GM18498 (cell line): ENCODE results near the gene FAM83G.

Experiments used
- ATAC-seq: cut with Tn5 transposase; IDR thresholded peaks from one replicate; pipeline ENCODE4 v1.9.1; 2021; ENCODE audit warnings: mild to moderate bottlenecking, moderate library complexity; ENCODE audit not compliant: unreplicated experiment

Gene FAM83G

DNA sequence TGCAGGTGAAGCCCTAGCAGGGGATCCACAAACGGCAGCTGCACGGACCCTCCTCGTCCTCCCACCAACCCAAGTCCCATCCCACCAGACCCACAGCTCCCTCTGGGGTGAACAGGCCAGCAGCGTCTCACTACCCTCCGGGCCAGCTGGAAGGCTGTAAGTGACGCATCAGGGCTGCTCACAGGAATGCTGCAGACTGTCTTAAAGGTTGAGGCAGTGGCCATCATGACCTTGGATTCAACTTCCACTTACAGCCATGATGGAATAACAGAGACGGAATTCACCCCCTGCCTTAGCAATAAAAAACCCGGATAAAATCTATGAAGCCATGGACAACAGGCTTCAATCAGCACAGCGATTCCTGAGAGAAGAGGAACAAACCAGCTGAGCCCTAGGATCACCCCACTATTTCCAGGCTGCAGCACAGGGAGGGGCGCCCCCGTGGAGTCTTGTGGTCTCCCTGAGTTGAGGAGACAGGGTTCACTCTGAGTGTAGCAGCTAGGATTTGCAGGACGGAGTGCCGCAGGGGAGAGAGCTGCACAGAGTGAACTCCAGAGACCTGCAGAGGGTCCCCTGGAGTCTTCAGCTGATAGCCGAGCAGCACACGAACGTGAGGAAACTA, 10.5 kb downstream of the FAM83G start:
- no peak for ATAC-seq

DNA sequence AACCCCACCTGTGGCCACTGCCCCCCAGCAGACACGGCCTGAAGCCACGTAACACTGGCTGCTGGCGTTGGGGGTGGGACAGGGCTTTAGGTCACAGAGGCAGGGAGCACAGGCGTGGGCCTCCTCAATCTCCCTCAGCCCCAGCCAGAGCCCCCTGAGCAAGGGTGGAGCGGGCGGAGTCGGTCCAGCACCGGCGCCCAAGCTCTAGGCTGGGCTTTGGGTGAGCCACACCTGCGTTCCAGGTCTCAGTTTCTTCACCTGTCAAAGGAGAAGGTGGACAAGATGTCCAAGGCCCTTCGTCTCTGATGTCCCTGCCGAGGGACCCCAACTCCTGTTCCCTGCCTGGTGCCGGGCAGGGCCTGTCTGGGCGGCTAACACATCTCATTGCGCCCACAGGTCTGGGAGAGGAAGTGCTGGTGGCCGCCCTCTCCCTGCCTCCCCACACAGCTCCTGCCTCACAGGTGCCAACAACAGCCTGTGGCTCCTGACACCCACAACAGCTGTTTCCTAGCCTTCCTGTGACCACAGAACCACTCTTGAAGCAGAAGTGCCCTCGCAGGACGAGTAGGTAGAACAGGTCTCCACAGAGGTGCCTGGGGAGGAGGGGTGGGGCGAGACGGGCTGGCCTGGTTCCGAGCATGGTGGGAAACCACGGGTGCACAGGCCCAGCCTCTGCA, 12.0 kb downstream of the FAM83G start:
- ATAC-seq, result no peak

GRCh38 chr17:18991531-18992315, 12.8 kb downstream of the FAM83G start:
- no peak for ATAC-seq

DNA sequence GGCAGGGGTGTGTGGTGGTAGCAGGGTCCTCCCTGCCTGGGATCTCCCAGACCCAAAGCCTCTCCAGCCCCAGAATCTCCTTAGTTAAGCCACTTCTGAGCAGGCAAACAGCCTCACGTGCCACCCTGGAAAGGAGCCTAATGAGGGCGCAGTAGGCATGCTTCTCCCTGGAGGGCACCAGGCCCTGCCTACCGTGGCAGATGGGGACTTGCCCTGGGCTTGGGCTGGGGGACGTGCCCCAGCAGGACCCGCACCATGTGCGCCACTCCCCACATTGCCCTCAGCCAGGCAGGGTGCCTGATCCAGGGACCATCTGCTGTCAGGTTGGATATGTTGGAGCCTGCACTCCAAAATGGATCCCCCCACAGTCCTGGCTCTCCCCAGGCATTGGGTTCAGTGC, 14.2 kb downstream of the FAM83G start:
- ATAC-seq, result no peak

- no peak for ATAC-seq
These were observed 15.9 kb downstream of the FAM83G start for GRCh38 chr17:18988546-18989173.

- ATAC-seq, result no peak
These were observed 16.6 kb downstream of the FAM83G start for GRCh38 chr17:18987862-18988545.

DNA sequence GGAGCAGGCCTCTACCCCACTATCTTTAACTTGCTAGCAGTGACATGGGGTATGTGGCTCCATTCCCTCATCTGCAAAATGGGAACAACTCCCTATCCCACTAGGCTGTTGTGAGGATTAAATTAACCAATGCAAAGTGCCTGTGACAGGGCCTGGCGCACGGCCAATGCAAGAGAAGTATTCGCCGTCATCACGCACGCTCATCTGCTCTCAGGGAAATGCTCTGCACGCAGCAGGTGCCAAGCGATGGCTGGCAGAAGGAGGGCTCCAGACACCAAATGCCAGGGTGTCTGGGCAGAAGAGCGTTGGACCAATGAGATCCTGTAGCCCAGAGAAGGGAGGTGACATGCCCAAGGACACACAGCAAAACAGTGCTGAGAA, 17.3 kb downstream of the FAM83G start:
- ATAC-seq, result no peak

DNA sequence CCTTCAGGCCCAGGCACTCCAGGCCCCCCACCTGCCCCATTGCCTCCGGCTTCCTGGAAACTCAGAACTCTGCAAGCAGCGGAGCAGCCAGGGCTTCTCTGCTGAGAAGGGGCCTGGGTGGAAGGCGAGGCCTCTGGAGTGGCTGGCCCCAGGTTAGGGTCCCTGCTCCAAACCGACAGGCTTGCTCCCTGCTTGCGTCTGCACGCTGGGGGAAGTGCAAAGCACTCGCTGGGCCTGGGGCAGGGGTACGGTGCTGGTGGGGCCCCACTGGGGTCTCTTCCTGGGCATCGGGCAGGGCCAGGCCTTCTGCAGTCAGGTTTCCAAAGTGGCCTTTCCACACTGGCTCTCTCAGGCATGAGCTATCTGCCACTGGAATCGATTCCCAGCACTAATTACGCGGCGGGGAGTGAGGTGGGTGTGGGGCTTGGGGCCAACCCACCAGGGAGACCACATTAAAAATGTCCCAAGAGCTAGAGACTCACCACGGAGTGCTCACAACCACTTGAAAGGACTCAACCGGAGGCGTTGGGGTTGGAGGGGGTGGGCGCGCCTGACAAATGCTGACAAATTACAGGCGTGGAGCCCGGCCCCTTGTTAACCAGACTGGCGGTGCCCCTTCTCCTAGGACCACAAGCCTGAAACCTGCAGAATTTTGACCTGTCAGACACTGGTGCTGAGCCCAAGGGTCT, 17.9 kb downstream of the FAM83G start:
- ATAC-seq, result no peak

DNA sequence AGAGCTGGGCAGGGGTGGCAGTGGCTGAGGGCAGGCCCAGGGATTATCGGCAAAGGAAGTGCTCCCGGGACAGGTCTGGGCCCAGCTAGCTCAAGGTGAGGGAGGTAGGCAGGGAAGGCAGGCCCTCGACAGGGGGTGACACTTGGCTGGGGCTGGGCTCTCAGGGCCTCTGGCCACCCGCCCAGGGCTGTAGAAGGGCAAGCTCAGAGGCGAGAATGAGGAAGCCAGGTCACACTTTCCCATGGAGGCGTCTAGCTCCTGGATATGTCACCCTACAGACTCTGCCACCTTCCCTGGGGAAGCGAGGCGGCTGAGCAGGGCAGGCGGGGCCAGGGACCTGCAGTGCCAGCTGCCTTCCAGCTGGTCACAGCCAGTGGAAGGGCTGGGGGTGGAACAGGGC, 19.1 kb downstream of the FAM83G start:
- ATAC-seq, result no peak

- no peak for ATAC-seq
These were observed 20.1 kb downstream of the FAM83G start for GRCh38 chr17:18984273-18985114.

- no peak for ATAC-seq
These were observed 22.7 kb downstream of the FAM83G start for GRCh38 chr17:18981642-18982424.

GRCh38 chr17:18981335-18981641, 23.3 kb downstream of the FAM83G start:
- no peak for ATAC-seq

GRCh38 chr17:18980682-18981334, 23.8 kb downstream of the FAM83G start:
- no peak for ATAC-seq

GRCh38 chr17:18978655-18979054, 25.9 kb downstream of the FAM83G start:
- no peak for ATAC-seq

DNA sequence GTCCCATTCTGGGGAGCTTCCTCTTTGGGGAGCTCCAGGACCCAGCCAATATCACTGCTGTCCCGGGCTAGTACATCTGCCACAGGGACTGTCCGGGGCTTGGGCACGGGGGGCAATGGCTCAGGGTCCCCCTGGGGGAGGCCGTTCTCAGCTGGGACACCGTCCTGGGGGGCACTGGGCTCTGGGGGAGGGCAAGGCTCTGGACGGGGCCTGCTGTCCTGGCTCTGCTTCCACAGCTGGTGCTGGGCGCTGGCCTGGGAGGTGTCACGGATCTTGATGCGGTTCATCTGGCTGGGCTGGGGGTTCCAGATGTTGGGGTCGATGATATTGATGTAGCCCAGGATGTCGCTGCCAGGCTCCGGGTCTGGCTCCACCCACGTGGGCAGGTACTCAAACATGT, 26.5 kb downstream of the FAM83G start:
- ATAC-seq, result no peak

DNA sequence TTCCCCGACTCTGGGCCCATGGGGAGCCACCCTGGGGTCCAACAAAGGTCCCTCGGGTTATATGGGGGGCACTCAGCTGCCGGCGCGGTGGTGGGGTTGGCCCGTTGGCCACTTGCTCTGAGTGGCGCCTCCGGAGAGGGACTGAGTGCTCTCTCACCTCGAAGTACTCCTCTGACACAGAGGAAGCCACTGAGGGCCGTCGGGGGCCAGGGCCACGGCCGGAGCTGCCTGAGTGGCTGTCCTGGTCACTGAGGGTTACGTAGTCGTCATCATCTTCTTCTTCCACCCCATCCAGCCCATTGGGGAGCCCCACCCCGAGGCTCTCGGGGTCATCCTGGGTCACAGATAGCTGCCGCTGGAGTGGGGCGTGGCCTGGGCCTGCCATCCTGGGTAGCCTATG, 26.9 kb downstream of the FAM83G start:
- no peak for ATAC-seq

GRCh38 chr17:18977021-18977420, 27.5 kb downstream of the FAM83G start:
- no peak for ATAC-seq

DNA sequence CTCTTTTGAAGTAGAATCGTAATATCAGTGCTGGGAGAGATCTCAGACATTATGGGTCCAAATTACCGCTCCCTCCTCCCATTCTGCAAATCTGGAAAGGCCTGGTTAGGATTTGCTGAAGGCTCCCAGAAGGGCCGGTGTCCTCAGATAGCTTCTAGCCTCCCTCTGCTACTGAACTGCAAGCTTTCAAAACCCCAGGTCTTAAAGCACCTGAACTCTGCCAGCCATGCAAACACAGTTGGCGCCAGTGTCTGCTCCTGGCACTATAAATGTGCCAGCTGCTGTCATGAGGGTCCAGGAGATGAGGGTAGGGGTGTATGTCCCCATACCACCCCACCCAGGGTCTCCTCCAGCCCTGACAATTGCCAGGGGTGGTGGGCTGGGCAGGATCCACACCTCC, 28.4 kb downstream of the FAM83G start:
- ATAC-seq, result no peak

DNA sequence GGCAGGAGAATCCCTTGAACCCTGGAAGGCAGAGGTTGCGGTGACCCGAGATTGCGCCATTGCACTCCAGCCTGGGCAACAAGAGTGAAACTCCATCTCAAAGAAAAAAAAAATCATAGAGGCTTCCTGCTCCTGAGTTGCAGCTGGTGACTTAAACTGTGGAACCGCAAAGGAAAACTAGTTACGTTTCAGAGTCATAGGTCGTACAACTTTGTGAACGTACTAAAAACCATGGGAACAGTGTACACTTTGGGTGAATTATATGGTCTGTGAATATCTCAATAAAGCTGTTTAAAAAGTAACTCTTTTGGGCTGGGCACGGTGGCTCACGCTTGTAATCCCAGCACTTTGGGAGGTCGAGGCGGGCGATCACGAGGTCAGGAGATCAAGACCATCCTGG, 29.0 kb downstream of the FAM83G start:
- ATAC-seq, result no peak
